NOMO-1 treated with dmso at 0.1 percent for 144 hours (cell line): ENCODE results near the gene RPL21.
A peak's percentile ranks its signal among the peaks of the same experiment; 100 is the strongest.
"Not testable (repeated sequence)": the region's sequence is repeated elsewhere in the genome, so short reads cannot be mapped to it uniquely, and the experiment has no call there.

Experiments
- DNase-seq: peaks from one replicate; lab custom pipeline; 2025; ENCODE audit not compliant: unreplicated experiment; lab: John Stamatoyannopoulos, UW

Gene RPL21

GRCh38 chr13:27251166-27252091, at the start of gene RPL21:
TSS of gene RPL21 (plus strand) at chr13:27251558. CDS start at chr13:27253777, 2,219 bp downstream.
- peak; percentile 97 for DNase-seq

- DNase-seq = no peak
Measured at GRCh38 chr13:27201661-27202060, 49.7 kb upstream of the RPL21 start.

GRCh38 chr13:27203186-27203585, 48.2 kb upstream of the RPL21 start:
- no peak for DNase-seq

GRCh38 chr13:27203854-27204253, 47.5 kb upstream of the RPL21 start:
- no peak for DNase-seq

- DNase-seq = no peak
Measured at GRCh38 chr13:27208514-27208913, 42.8 kb upstream of the RPL21 start.

- DNase-seq = no peak
Measured at GRCh38 chr13:27211271-27211670, 40.1 kb upstream of the RPL21 start.

- no peak for DNase-seq
Measured at GRCh38 chr13:27211771-27212364, 39.5 kb upstream of the RPL21 start.

- not testable (repeated sequence) for DNase-seq
Measured at GRCh38 chr13:27213386-27213785, 38.0 kb upstream of the RPL21 start.

GRCh38 chr13:27217791-27218190, 33.6 kb upstream of the RPL21 start:
- DNase-seq = not testable (repeated sequence)

- not testable (repeated sequence) for DNase-seq
Measured at GRCh38 chr13:27218861-27219260, 32.5 kb upstream of the RPL21 start.

- no peak for DNase-seq
Measured at GRCh38 chr13:27219611-27220010, 31.7 kb upstream of the RPL21 start.

GRCh38 chr13:27222100-27222499, 29.3 kb upstream of the RPL21 start:
- DNase-seq = not testable (repeated sequence)

- DNase-seq = no peak
Measured at GRCh38 chr13:27226991-27227390, 24.4 kb upstream of the RPL21 start.

GRCh38 chr13:27228131-27228530, 23.2 kb upstream of the RPL21 start:
- no peak for DNase-seq

- DNase-seq = no peak
Measured at GRCh38 chr13:27229642-27230041, 21.7 kb upstream of the RPL21 start.

- DNase-seq = no peak
Measured at GRCh38 chr13:27233964-27234363, 17.4 kb upstream of the RPL21 start.

- DNase-seq = no peak
Measured at GRCh38 chr13:27236478-27236877, 14.9 kb upstream of the RPL21 start.

- DNase-seq = no peak
Measured at GRCh38 chr13:27242702-27243101, 8.7 kb upstream of the RPL21 start.

- DNase-seq = no peak
Measured at GRCh38 chr13:27245610-27246009, 5.7 kb upstream of the RPL21 start.

- DNase-seq = no peak
Measured at GRCh38 chr13:27250833-27251165, 559 bp upstream of the RPL21 start.

GRCh38 chr13:27252467-27252866, 1.1 kb downstream of the RPL21 start:
- no peak for DNase-seq

GRCh38 chr13:27257233-27257568, 5.8 kb downstream of the RPL21 start:
- no peak for DNase-seq
